ENCODE results near the gene B4GALT3.

GRCh38 chr1:161226759-161227158, 49.5 kb upstream of the B4GALT3 start:
- no peak for TF ChIP-seq POLR2A (IDR thresholded peaks at IDR 0.05)
- no peak for TF ChIP-seq CTCF (IDR thresholded peaks at IDR 0.05)
- no peak for TF ChIP-seq EP300 (IDR thresholded peaks at IDR 0.05)

Measured in upper lobe of left lung (tissue), 4 donors.